ENCODE measurements around the gene RAC2. TPM values are rescaled to one million over a fixed set of nuclear protein-coding genes. Genes with fewer than 3 reads are reported as not detected.

The RAC2 gene
- polyA plus RNA-seq, 6 donors from 2014 or later, result 671 to 842 (median 780) TPM

DNA sequence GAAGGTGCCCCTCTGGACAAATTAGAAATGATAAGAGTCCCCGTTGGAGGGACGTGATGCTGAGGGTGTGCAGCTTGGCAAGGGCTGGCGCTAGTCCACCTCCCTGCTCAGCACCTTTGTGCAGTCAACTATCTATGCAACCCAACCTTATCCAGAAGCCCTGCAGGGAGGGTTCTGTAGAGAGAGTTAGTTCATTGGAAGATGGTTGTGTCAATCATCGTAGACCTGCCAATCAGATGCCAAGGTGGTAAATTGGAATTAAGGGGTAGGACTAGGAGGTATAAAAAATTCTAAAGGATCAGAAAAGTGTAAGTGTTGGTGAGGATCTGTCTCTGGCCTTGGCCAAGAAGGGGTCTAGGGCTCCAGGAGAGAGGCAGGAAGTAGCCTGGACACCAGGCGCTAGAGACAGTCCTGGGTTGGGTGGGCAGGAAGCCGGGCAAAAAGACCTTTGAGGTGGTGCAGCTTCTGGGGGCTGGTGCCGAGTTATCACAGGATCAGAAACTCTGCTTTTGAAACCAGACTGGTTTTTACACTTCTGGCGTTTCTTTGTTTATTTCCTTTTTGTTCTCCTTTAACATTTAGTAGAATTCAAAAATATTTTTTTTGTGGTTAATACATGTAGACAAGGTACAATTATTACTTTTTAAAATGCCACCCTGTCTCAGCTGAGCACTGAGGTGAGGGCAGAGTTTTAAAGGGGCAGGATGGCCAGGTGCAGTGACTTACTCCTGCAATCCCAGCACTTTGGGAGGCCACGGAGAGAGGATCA lies 57.7 kb downstream of the RAC2 start:
- H3K4me3 Mint-ChIP-seq, result no peak overlapping the region

GRCh38 chr22:37185646-37186227 lies 58.3 kb downstream of the RAC2 start:
- no peak for ATAC-seq (ENCODE audit: low read depth in 2 of 2)
- peaks cover 14 to 22% (median 14%) of the 10 kb centered on the region in 3 donors for H3K4me1 Mint-ChIP-seq
- H3K27ac Mint-ChIP-seq, result peak overlapping the region in 2 of 6 donors; percentile 57 to 82
- peaks cover 0 to 10% (median 7%) of the 10 kb centered on the region in 3 donors for H3K27me3 Mint-ChIP-seq
- DNase-seq, result no peak
- no peaks in the 10 kb centered on the region for H3K9me3 Mint-ChIP-seq
- H3K4me3 Mint-ChIP-seq, result no peak overlapping the region
- H3K36me3 Mint-ChIP-seq, result peaks cover 0 to 5% of the 10 kb centered on the region in 2 donors

More for the DNA sequence above, 57.7 kb downstream of the RAC2 start:
- peak overlapping the region in 3 of 6 donors; percentile 3 to 82 (median 57) for H3K27ac Mint-ChIP-seq
- no peaks in the 10 kb centered on the region for H3K9me3 Mint-ChIP-seq
- peaks cover 14 to 22% (median 14%) of the 10 kb centered on the region in 3 donors for H3K4me1 Mint-ChIP-seq
- DNase-seq, result peak; percentile 37
- peak; percentile 52 to 55 for ATAC-seq (ENCODE audit: low read depth in 2 of 2)
- H3K27me3 Mint-ChIP-seq, result peaks cover 0 to 10% (median 7%) of the 10 kb centered on the region in 3 donors
- H3K36me3 Mint-ChIP-seq, result peaks cover 0 to 5% of the 10 kb centered on the region in 2 donors

DNA sequence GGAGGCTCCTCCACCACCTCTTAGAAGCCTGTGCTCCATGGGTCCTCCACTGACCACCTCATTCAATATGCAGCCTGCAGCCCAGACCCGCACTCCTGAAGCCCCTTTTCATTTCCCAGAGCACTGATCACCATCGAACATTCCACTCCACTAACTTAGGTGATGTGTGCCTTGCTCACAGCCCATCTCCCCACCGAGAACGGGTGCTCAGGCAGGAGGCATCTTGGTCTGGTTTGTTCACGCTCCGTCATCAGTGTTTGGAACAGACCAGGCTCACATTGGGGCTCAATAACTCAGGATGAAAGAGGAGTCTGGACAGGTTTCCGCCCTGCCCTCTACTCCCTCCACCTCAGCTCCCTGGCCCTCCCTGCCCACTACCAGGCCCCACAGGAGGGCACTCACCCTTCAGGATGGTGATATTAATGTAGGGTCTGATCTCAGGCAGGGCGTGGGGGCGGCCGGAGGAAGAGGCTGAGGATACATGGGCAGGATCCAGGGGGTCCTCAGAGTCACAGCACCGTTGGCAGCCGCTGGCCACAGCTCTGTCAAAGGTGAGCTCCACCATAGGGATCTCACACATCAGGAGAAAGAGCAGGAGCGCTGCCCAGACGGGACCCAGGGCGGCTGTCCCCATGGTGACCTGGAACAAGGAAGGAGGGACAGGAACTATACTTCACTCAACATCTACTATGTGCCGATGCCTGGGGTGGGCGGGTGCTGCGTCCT lies 59.1 kb downstream of the RAC2 start:
- ATAC-seq (ENCODE audit: low read depth in 2 of 2) (no peak), DNase-seq (no peak)
- Mint-ChIP-seq H3K27ac (peak overlapping the region in 2 of 6 donors; percentile 33 to 90), H3K4me1 (peaks cover 14 to 22% (median 14%) of the 10 kb centered on the region in 3 donors), H3K4me3 (no peak overlapping the region), H3K27me3 (peaks cover 0 to 10% (median 7%) of the 10 kb centered on the region in 3 donors), H3K9me3 (no peaks in the 10 kb centered on the region), H3K36me3 (peaks cover 0 to 5% of the 10 kb centered on the region in 2 donors)

DNA sequence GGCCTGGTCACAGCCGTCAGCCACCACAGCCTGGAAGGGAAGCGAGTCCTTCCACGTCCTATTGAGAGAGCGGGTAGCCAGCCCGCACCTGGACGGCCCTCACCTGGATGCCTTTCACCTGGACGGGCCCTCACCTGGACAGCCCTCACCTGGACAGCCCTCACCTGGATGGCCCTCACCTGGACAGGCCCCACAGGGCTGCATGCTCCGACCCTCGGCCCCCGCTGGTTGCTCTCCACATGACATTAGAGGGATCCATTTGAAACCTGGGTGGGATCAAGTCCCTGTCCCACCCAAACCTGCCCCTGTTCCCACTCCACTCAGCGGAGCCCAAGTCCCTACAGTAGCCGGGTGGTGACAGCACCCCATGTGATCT lies 59.7 kb downstream of the RAC2 start:
- Mint-ChIP-seq H3K27me3 (peaks cover 0 to 10% (median 7%) of the 10 kb centered on the region in 3 donors), H3K36me3 (peaks cover 0 to 2% of the 10 kb centered on the region in 2 donors), H3K27ac (peak overlapping the region in 1 of 6 donors; percentile 33), H3K4me3 (no peak overlapping the region), H3K4me1 (peaks cover 14 to 22% (median 14%) of the 10 kb centered on the region in 3 donors), H3K9me3 (no peaks in the 10 kb centered on the region)
- no peak for DNase-seq
- ATAC-seq (ENCODE audit: low read depth in 2 of 2), result no peak

DNA sequence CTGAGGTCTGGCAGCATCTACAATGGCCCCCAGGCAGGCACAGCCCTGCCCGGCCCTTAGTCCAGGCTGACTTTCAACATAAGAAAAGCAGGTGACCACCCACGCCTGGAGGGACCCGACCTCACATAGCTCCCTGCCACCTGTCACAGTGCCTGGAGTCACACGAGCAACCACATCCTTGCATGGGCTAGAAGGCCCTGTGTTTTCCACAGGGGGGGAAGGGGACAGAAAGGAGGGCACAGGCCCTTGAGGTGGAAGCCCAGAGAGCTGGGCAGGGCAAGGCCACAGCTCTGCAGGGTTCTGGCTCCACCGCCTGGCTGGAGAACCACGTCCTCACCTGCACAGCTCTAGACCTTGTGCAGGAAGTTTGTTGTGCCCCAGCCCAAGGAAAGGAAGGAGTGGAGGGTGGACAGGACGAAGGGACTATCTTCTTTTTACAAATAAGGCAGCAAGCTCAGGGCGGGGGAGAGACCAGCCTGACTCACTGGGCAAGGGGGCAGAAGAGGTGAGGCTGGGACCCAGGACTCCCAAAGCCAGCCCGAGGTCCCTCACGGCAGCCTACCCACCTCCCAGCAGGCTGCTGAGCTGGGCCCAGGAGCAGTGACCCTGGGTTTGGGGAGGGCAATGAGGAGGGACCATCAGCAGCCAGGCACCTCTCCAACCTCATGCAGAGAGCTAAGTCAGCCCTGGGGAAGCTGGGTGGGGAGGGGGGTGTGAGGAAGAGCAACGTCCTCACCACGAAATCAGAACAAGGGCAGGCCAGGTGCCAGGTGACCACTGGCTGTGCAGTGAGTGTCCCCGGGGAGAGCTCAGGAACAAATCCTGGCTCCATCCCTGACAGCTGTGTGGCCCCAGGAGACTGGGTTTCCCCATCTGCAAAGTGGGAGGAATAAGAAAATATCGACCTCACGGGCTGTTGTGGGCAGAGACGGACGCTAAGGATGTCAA lies 60.4 kb downstream of the RAC2 start:
- Mint-ChIP-seq H3K27me3 (peaks cover 0 to 10% (median 7%) of the 10 kb centered on the region in 3 donors), H3K27ac (no peak overlapping the region), H3K9me3 (no peaks in the 10 kb centered on the region), H3K36me3 (no peaks in the 10 kb centered on the region), H3K4me1 (peaks cover 14 to 22% (median 14%) of the 10 kb centered on the region in 3 donors), H3K4me3 (no peak overlapping the region)
- DNase-seq (no peak), ATAC-seq (ENCODE audit: low read depth in 2 of 2) (no peak)

GRCh38 chr22:37182949-37183245 lies 61.2 kb downstream of the RAC2 start:
- Mint-ChIP-seq H3K36me3 (no peaks in the 10 kb centered on the region), H3K4me1 (peaks cover 14 to 22% (median 16%) of the 10 kb centered on the region in 3 donors), H3K27ac (no peak overlapping the region), H3K4me3 (no peak overlapping the region), H3K27me3 (peaks cover 0 to 16% (median 12%) of the 10 kb centered on the region in 3 donors), H3K9me3 (no peaks in the 10 kb centered on the region)
- no peak for ATAC-seq (ENCODE audit: low read depth in 2 of 2)
- DNase-seq, result no peak

- no peak overlapping the region for H3K4me3 Mint-ChIP-seq
- peaks cover 18 to 27% (median 21%) of the 10 kb centered on the region in 3 donors for H3K4me1 Mint-ChIP-seq
- H3K9me3 Mint-ChIP-seq, result no peaks in the 10 kb centered on the region
- no peaks in the 10 kb centered on the region for H3K36me3 Mint-ChIP-seq
- no peak overlapping the region for H3K27ac Mint-ChIP-seq
- DNase-seq (no peak), ATAC-seq (ENCODE audit: low read depth in 2 of 2) (no peak)
- H3K27me3 Mint-ChIP-seq, result peaks cover 5 to 22% (median 18%) of the 10 kb centered on the region in 3 donors
Measured at GRCh38 chr22:37182101-37182948, 61.7 kb downstream of the RAC2 start.

GRCh38 chr22:37181681-37182080 lies 62.4 kb downstream of the RAC2 start:
- Mint-ChIP-seq H3K9me3 (no peaks in the 10 kb centered on the region), H3K27me3 (peaks cover 8 to 25% (median 23%) of the 10 kb centered on the region in 3 donors), H3K4me3 (no peak overlapping the region), H3K36me3 (no peaks in the 10 kb centered on the region), H3K4me1 (peaks cover 21 to 34% (median 24%) of the 10 kb centered on the region in 3 donors), H3K27ac (peak overlapping the region in 1 of 6 donors; percentile 36)
- DNase-seq (no peak), ATAC-seq (ENCODE audit: low read depth in 2 of 2) (no peak)

- no peaks in the 10 kb centered on the region for H3K9me3 Mint-ChIP-seq
- no peaks in the 10 kb centered on the region for H3K36me3 Mint-ChIP-seq
- H3K4me3 Mint-ChIP-seq, result peak overlapping the region in 1 of 8 donors; percentile 41
- ATAC-seq (ENCODE audit: low read depth in 2 of 2) (no peak), DNase-seq (no peak)
- peaks cover 13 to 35% (median 33%) of the 10 kb centered on the region in 3 donors for H3K27me3 Mint-ChIP-seq
- H3K4me1 Mint-ChIP-seq, result peaks cover 21 to 31% (median 22%) of the 10 kb centered on the region in 3 donors
- H3K27ac Mint-ChIP-seq, result no peak overlapping the region
Measured at GRCh38 chr22:37180531-37181231, 63.4 kb downstream of the RAC2 start.

GRCh38 chr22:37179622-37180420 lies 64.2 kb downstream of the RAC2 start:
- ATAC-seq (ENCODE audit: low read depth in 2 of 2), result no peak
- peaks cover 17 to 24% (median 22%) of the 10 kb centered on the region in 3 donors for H3K4me1 Mint-ChIP-seq
- peaks cover 16 to 39% (median 37%) of the 10 kb centered on the region in 3 donors for H3K27me3 Mint-ChIP-seq
- no peak for DNase-seq
- H3K27ac Mint-ChIP-seq, result no peak overlapping the region
- H3K4me3 Mint-ChIP-seq, result no peak overlapping the region
- no peaks in the 10 kb centered on the region for H3K9me3 Mint-ChIP-seq
- H3K36me3 Mint-ChIP-seq, result no peaks in the 10 kb centered on the region

DNA sequence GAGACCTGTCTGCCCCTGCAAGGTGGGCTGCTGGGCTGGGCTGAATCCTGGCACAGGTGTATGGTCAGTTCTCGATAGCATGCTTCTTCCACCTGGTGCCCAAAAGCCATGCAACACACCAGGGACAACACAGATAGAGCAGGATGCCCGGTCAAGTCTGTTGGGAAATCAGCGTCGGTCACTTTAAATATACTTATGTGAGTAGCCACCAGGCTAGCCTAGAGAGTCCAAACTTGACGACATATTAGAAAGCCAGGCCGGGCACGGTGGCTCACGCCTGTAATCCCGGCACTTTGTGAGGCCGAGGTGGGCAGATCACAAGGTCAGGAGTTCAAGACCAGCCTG lies 65.0 kb downstream of the RAC2 start:
- peaks cover 17 to 41% (median 41%) of the 10 kb centered on the region in 3 donors for H3K27me3 Mint-ChIP-seq
- no peak overlapping the region for H3K27ac Mint-ChIP-seq
- H3K9me3 Mint-ChIP-seq, result peaks cover 0 to 2% (median 0%) of the 10 kb centered on the region in 7 donors
- H3K4me1 Mint-ChIP-seq, result peaks cover 16 to 24% (median 20%) of the 10 kb centered on the region in 3 donors
- no peak for DNase-seq
- no peak for ATAC-seq (ENCODE audit: low read depth in 2 of 2)
- peak overlapping the region in 1 of 8 donors; percentile 33 for H3K4me3 Mint-ChIP-seq
- H3K36me3 Mint-ChIP-seq, result no peaks in the 10 kb centered on the region
